GM19372 (cell line): ENCODE results near the gene SSU72.
"Not testable (repeated sequence)": the region's sequence is repeated elsewhere in the genome, so short reads cannot be mapped to it uniquely, and the experiment has no call there.

Experiments used
- ATAC-seq: cut with Tn5 transposase; IDR thresholded peaks from one replicate; pipeline ENCODE4 v1.9.1; 2021; ENCODE audit warnings: mild to moderate bottlenecking, low read depth, moderate library complexity; ENCODE audit not compliant: unreplicated experiment

Gene SSU72

DNA sequence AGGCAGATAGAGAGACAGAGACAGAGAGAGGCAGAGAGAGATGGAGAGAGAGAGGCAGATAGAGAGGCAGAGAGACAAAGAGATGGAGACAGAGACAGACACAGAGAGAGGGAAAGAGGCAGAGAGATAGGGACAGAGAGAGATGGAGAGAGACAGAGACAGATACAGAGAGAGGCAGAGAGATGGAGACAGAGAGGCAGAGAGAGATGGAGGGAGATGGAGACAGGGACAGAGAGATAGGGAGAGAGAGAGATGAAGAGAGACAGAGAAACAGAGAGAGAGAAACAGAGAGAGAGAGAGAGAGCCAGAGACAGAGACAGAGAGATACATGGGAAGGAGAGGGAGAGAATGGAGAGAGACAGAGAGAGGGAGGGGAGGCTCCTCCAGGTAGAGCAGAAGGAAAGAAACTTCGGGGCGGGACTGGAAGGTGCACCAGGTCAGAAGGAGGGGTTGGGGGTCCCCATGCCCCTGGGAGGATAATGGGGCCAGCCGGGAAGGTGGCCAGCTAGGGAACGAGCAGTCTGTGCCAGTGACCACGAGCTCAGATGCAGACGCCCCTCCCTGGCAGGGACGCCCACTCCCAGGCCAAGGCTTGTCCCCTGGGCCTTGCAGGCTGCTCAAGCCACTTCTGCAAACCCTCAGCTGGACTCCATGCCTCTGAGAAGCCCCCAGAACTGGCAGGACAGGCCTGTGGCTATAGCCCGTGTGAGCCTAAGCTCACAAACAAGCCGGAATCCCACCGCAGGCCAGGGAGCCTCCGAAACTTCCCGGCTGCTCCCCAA lies 22.0 kb upstream of the SSU72 start:
- ATAC-seq: no peak

DNA sequence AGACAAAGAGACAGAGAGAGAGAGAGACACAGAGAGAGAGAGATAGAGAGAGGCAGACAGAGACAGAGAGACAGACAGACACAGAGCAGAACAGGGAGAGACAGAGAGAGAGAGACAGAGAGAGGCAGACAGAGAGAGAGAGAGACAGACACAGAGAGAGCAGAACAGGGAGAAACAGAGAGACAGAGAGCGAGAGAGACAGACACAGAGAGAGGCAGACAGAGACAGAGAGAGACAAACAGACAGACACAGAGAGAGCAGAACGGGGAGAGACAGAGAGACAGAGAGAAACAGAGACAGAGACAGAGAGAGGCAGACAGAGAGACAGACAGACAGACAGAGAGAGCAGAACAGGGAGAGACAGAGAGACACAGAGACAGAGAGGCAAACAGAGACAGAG lies 20.7 kb upstream of the SSU72 start:
- ATAC-seq: not testable (repeated sequence)

DNA sequence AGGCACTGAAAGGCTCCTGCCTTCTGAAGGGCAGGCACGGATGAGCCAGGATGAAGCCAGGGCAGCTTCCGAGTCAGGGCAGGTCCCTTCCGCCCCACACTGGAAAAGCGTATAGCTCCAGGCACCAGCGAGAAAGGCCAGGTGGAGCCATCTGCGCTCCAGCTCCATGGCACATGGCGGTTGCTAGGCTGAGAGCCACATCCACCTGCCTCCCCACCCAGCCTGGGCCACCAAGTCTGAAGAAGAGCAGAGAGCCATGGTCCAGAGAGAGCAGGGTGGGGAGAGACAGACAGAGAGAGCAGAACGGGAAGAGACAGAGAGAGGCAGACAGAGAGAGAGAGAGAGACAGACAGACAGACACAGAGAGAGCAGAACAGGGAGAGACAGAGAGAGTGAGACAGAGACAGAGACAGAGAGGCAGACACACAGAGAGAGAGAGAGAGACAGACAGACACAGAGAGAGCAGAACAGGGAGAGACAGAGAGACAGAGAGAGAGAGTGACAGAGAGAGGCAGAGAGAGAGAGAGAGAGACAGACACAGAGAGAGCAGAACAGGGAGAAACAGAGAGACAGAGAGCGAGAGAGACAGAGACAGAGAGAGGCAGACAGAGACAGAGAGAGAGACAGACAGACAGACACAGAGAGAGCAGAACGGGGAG lies 20.1 kb upstream of the SSU72 start:
- no peak for ATAC-seq

DNA sequence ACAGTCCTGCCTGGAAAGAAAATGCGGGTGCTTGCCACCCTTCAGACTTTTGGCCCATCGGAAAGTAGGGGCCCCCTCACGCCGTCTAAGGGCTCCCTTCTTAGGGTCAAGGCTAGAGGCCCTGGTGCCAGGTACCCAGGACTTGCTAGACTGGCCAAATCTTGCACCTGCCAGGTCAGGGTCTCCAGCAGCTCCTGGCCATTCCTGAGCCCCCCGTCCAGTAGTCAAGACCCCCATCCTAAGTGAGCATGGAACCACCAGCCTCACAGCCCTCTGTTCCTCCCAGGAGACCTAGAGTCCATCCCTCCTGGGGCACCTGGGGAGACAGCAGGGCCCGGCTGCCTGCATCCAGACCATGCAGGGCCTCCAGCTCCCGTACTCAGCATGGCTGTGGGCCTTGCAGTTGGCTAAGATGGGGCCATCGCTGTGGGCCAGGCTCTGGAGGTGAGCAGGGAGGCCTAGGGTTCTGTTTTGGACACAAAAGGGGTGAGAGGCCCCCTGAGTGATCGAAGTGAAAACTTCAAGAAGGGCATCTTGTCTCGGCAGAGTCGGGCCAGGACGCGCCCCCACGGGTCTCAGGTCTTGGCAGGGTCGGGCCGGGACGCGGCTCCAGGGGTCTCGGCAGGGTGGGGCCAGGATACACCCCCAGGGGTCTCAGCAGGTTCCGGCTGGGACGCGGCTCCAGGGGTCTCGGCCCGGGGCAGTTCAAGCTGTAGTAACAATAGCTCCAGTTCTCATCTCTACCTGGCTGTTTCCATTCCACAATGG lies 19.4 kb upstream of the SSU72 start:
- no peak for ATAC-seq

DNA sequence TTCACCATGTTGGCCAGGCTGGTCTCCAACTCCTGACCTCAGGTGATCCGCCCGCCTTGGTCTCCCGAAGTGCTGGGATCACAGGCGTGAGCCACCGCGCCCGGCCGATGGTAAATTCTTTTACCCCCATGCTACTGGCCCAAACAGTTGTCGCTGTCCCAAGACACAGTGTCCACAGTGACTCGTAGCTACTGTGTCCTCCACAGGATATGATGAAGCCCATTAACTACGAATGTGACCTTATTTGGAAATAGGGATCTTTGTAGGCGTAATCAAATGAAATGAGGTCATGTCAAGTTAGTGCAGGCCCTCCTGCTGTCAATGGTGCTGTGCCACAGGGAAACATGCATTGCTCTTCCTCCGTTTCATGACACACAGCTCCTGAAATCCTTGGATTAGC lies 16.8 kb upstream of the SSU72 start:
- ATAC-seq: no peak

DNA sequence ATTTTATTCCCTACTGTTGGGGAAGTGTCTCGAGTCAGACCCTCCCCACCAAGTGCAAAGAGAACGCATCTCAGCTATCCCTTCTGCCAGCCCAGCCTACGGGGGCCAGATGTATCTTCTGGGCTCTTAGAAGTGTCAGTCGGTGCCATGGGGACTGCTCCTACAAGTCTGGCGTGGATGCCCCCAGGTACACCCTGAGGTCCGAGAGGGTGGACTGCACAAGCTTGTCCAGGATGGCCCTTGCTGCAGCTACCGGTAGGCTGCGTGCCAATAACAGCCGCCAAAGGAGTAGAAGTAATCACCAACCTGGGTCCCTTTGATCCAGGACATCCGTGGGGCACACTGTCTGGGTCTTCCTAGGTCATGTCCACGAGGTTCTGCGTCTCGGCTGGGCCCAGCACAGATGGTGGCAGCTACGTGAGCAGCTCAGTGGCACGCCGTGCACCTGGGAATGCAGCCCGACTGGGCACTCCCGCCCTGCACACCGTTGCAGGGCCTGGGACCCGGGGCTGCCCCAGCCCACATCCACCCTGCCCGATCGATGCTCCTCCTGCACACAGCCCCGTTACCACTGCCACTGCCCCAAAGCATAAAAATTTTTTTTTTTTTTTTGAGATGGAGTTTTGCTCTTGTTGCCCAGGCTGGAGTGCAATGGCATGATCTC lies 8.8 kb upstream of the SSU72 start:
- no peak for ATAC-seq

DNA sequence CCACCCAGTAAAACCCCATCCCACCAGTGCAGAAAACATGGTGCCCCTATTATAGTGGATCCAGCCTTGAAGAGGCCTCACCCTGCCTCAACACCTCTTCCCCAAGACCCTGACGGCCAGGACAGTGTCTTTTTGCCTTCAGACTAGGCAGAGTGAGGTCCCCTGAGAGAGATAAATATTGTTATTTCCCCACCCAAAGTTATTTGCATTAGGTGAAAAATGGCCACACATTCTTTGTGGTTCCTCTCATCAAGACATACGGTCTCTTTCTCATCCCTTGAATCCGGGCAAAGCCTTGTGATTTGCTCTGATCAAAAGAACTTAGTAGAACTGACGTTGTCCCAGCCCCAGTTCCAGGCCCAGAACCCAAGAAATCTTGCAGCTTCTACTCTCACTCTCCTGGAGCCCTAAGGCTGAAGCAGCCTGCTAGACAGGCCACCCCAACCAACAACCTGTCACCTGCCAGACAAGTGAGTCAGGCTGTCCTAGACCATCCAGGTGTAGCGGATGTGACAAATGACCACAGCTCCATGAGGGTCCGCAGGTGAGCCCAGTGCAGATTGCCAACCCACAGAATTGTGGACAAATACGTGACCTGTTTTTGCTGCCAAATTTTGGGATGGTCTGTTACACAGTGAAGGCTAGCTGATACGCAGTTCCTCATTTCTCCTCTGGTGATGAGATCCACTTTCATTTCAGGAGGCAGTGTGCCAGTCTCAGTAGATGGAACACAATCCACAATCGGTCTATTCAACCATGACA lies 8.1 kb upstream of the SSU72 start:
- no peak for ATAC-seq

DNA sequence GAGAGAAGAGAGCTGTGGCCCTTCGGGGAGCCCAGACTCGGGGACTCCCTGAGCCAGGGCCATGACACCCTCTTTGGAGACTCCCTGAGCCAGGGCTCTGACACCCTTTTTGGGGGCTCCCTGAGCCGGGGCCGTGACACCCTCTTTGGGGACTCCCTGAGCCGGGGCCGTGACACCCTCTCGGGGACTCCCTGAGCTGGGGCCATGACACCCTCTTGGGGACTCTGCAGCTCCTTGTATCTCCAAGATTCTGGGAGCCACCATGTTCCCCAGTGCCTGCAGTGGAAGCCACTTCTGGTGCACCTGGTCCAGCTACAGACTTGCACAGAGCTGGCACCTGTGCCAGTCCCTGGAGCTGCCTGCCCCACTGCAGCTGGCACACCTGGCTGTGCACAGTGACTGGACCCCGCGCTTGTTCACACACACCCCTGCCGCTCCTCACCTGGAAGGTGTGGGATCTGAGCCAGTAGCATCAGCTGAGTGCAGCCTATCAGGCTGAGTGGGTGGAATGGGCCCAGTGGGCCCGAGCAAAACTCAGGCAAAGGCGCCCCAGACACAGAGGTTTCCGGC lies 3.8 kb upstream of the SSU72 start:
- ATAC-seq: no peak

DNA sequence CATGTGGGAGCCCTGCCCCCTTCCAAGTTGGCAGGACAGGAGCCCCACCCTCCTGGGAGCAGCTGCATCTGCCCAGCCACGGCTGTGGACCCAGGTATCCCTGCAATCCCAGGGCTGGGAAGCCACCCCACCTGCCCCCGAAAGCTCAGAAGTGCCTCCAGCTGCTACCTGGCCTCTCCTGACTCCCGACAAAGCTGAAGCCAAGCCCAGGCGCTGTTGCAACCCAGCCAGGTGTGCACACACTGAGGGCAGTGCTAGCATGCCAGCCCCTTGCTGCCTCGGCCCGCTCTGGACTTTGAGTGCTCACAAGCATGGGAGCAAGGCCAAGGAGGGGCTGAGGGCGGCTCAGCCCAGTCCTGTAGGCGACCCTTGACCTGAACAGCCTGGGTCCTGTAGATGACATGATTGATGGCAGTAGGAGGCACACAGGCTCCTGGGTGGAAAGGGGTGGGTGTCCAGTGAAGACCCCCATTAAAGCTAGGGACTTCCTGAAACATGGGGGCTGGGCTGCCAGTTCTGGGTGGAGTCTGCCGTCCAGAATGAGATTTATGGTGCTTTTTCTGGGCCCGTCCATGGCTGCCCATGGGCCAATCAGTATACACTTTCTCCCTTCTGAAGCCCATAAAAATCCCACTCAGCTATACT lies 2.8 kb upstream of the SSU72 start:
- no peak for ATAC-seq

DNA sequence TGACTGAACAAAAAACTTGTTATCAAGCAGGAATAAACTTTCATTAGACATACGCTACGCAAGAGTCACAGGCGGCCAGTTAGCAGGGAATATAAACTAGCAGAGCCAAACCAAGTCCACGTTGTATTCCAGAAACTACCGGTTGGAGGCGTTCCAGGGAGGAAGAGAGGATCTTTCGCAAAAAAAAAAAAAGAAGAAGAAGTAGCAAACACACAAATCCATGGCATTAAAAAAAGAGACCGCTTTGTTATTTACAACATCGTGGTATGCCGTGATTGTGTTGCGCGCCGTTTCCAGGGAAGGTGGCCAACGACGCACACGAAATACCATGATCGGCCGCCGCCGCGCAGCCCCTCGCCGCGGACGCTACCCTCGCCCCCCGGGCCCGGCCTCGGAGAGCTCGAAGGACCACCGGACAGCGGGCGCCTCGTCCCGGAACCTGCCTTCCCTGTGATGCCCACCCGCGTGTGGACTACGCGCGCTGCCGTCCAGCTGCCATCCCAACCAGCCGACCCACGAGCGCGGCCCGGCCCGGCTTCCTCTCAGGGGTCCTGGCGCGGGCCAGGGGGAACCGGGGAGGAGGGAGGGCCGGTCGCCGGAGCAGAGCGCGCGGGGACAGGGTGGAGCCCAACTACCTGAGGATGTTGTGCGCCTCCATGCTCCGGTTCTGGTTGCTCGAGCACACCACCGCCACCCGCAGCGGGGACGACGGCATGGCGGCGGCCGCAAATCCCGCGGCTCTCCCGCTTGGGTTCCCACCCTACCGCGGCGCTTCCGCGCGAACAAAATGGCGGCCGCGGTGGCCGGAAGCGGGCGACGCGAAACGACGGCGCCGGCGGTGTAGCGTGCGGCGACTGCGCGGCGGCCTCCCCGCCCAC lies 581 bp downstream of the SSU72 start:
- peak; percentile 77 for ATAC-seq

DNA sequence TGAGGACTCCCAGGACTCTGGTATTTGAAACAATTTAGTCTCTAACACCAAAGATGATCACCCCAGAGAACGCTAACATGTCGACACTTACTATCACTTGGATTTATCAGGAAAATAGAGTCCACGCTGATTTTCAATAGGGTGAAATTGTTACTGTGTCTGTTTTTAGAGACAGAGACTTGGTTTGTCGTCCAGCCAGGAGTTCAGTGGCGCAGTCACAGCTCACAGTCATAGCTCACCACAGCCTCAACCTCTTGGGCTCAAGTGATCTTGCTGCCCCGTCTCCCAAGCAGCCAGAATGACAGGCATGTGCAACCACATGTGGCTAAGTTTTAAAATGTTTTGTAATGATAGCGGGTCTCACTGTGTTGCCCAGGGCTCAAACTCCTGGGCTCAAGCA lies 5.3 kb downstream of the SSU72 start:
- no peak for ATAC-seq

DNA sequence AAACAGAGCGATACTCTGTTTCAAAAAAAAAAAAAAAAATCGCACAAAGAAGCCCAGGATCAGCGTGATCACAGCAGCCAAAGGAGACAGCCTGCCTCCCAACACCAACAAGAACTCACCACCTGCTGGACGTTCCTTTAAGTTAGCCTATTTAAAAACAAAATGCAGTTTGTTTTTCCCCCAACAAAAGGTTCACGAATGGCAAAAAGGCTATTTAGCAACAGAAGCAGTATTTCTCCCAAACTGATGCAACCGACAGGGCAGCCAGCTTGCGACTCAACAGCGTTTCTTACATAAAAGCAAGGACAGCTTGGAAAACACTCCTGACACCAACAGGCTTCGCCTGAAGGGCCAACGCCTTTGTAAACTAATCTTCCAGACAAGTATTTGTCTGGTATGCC lies 6.8 kb downstream of the SSU72 start:
- no peak for ATAC-seq

DNA sequence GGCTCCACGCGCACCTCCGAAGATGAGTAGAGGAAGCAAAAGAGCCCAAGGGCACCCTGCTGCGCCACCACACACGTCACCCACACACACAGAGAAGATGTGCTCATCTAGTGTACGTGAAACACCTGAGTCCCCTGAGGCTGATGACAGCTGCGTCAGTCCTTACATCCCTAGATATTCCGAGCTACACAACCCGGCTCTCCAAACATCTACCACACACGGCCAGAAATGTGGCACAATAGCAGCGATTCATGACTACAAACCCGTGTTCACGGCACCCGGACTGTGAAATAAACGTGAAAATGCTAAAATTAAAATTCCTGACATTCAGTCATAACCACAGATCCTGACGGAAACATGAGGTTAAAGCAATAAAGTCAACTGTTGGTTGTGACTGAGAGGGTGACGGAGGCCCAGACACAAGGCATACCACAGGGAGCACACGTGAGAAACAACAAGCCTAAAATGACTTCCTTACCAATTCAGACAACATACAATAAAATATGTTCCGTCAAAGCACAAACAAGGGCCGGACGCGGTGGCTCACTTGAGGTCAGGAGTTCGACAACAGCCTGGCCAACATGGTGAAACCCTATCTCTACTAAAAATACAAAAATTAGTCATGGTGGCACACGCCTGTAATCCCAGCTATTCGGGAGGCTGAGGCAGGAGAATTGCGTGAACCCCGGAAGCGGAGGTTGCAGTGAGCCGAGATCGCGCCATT lies 7.3 kb downstream of the SSU72 start:
- no peak for ATAC-seq

DNA sequence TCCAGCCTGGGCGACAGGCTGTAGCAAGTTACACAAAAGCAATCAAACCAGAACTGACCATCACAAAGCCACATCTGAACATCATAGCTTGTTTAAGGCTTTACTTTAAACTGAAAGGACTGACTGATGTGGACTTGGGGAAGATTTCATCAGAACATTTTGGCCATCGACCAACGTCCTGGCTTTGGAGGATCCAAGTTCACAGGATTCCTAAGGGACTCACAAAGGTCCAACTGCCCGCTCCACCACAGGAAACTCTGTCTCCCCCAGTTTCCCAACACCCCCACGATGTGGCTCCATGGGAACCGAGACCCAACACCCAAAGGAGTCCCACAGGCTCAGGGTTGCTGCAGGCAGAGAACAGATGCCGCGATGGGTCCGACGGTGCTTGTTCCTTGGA lies 9.3 kb downstream of the SSU72 start:
- no peak for ATAC-seq

DNA sequence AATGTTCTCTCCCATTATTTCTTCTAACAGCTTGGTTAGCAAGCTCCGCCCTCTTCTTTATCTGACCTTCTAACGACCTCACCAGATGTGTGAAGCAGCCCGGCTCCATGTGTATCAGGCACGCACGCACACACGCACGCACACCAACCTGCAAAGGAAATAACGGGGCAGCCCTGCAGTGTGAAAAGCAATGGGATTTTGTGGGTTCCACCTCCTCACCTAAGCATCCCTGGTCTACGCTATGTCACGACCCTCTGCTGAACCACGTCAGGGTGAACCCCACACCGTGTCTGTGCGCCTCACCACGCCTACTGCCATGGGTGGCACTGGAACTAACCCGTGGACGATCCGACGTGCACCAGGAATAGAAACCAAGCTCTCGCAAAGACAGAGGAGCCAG lies 10.4 kb downstream of the SSU72 start:
- ATAC-seq: no peak

DNA sequence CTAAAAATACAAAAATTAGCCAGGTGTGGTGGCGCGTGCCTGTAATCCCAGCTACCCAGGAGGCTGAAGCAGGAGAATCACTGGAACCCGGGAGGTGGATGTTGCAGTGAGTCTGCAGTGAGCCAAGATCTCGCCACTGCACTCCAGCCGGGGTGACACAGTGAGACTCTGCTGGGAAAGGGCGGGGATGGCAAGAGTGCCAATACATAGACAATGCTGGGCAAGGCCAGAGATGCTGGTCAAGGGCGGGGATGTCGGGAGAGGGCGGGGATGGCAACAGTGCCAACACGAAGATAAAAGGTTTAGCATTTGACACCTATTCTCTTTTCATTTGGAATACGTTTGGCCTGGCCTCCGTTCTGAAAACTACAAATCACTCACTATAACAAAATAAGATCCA lies 11.0 kb downstream of the SSU72 start:
- ATAC-seq: no peak

DNA sequence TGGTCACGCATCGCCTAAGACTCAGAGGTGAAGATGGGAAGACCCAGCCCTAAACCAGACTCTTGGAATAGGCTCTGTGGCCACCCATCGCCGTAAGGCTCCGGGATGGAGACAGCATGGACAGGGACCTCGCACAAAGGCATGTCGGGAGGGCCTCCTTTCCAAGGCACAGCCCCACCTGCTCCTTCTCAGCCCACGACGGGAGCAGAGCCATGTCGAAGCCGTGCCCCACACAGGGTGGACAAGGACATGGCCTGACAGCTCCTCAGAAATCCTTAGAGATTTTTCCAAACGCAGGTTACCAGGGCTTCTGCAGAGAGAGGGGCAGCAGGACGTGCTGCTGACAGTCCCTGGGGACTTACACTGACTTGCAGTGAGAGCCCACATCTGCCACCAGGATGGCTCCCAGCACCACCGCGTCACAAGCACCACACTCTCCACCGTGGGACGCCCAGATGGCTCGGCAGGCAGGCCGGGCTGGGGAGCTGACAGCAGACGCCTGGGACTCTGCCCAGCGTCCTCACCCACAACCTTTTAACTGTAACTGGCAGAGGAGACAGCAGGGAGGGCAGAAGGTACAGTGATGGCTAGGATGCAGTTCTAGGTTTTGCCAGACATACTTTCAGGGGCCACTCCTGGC lies 12.0 kb downstream of the SSU72 start:
- no peak for ATAC-seq
